PFSK-1 (cell line): ENCODE measurements around the gene SPATA6L. TPM values are rescaled to one million over a fixed set of nuclear protein-coding genes. Genes with fewer than 3 reads are reported as not detected.

ENCODE experiments used
- FOXP2 ChIP-seq: optimal IDR thresholded peaks from 2 replicates; pipeline ENCODE3; 2011; ENCODE audit warnings: borderline replicate concordance, control low read depth, inconsistent platforms; ENCODE audit not compliant: insufficient read depth; ENCODE audit errors: extremely low read length, extremely low read depth
- POLR2AphosphoS5 ChIP-seq: IDR thresholded peaks from 2 replicates; pipeline ENCODE4 v1.6.1; 2012; ENCODE audit warnings: low read depth, mild to moderate bottlenecking, control low read depth, low read length, moderate library complexity
- REST ChIP-seq, 2 experiments: IDR thresholded peaks; 2 replicates each; pipeline versions ENCODE4 v1.6.1 to v1.8.0; 2011 to 2012; ENCODE audit warnings: low read depth in 2 of 2, low read length in 2 of 2, control low read depth in 1 of 2, inconsistent platforms in 1 of 2, mild to moderate bottlenecking in 1 of 2, moderate library complexity in 1 of 2; ENCODE audit not compliant: insufficient read depth in 1 of 2
- SIN3A ChIP-seq: IDR thresholded peaks from 2 replicates; pipeline ENCODE4 v1.6.1; 2012; ENCODE audit warnings: mild to moderate bottlenecking, low read length, moderate library complexity, borderline replicate concordance; ENCODE audit not compliant: insufficient read depth
- TAF1 ChIP-seq: IDR thresholded peaks from 2 replicates; pipeline ENCODE4 v1.6.1; 2012; ENCODE audit warnings: low read length, control low read depth, borderline replicate concordance; ENCODE audit not compliant: insufficient read depth
- polyA plus RNA-seq: library from polyadenylated mRNA; unstranded; fragments of >200 nt; gene quantifications from one replicate; pipeline ENCODE4 v1.2.1, GENCODE V29; 2012; ENCODE audit warnings: low read depth, missing spikeins; ENCODE audit not compliant: insufficient read length

SPATA6L gene
- polyA plus RNA-seq, result not detected

- TF ChIP-seq SIN3A (no peak), POLR2AphosphoS5 (no peak), REST (IDR thresholded peaks at IDR 0.05; ENCODE audit: insufficient read depth in 1 of 2, low read depth in 2 of 2, low read length in 2 of 2) (no peak), FOXP2 (no peak), TAF1 (no peak)
Measured at GRCh38 chr9:4666042-4666699, at the start of gene SPATA6L. Gene SPATA6L, minus strand, starts transcription at chr9:4666480. Its CDS starts 230 bp downstream, at chr9:4666250.

GRCh38 chr9:4714266-4715016 is 48.2 kb upstream of the SPATA6L start:
- no peak for TF ChIP-seq SIN3A

- TF ChIP-seq POLR2AphosphoS5 (no peak), REST (IDR thresholded peaks at IDR 0.05; ENCODE audit: insufficient read depth in 1 of 2, low read depth in 2 of 2, low read length in 2 of 2) (no peak), FOXP2 (no peak), TAF1 (no peak)
Measured at GRCh38 chr9:4713849-4714248, 47.6 kb upstream of the SPATA6L start.

GRCh38 chr9:4709380-4709779 is 43.1 kb upstream of the SPATA6L start:
- TF ChIP-seq FOXP2 (no peak), REST (IDR thresholded peaks at IDR 0.05; ENCODE audit: insufficient read depth in 1 of 2, low read depth in 2 of 2, low read length in 2 of 2) (no peak), SIN3A (no peak), TAF1 (no peak), POLR2AphosphoS5 (no peak)

GRCh38 chr9:4706971-4707622 is 40.8 kb upstream of the SPATA6L start:
- no peak for TF ChIP-seq REST (IDR thresholded peaks at IDR 0.05; ENCODE audit: insufficient read depth in 1 of 2, low read depth in 2 of 2, low read length in 2 of 2)
